C4-2B (cell line): Measurements from ENCODE around the gene TMTC1.

Experiments
- ZFX ChIP-seq: fragments of 450-650 bp; IDR thresholded peaks from 2 replicates; pipeline ENCODE4 v1.6.1; 2017
- TF ChIP-seq, protein P1 (sequence below): fragments of 450-650 bp; conservative IDR thresholded peaks from 2 replicates; pipeline ENCODE4 v1.5.1; 2017; ENCODE audit warnings: mild to moderate bottlenecking

DNA sequence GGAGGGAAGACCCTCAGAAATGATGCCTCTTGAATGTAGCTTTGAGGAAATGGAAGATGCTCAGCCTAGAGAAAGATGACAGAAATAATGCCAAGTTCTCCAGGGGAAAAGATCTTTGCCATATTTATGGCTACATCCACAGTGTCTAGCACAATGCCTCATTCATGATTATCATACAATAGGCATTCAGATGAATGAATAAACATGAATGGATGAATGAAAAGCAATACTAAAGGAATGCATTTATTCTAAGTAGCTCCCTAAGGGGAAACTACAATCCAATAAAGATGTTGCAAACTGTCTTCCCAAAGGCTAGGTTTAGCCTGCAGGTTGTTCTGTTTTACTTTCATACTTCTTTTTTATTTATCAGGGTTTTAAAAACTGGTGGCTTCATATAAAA, 12.0 kb downstream of the TMTC1 start:
- TF ChIP-seq, protein P1, sequence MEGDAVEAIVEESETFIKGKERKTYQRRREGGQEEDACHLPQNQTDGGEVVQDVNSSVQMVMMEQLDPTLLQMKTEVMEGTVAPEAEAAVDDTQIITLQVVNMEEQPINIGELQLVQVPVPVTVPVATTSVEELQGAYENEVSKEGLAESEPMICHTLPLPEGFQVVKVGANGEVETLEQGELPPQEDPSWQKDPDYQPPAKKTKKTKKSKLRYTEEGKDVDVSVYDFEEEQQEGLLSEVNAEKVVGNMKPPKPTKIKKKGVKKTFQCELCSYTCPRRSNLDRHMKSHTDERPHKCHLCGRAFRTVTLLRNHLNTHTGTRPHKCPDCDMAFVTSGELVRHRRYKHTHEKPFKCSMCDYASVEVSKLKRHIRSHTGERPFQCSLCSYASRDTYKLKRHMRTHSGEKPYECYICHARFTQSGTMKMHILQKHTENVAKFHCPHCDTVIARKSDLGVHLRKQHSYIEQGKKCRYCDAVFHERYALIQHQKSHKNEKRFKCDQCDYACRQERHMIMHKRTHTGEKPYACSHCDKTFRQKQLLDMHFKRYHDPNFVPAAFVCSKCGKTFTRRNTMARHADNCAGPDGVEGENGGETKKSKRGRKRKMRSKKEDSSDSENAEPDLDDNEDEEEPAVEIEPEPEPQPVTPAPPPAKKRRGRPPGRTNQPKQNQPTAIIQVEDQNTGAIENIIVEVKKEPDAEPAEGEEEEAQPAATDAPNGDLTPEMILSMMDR, result no peak
- no peak for TF ChIP-seq ZFX
